NCI-H1930 (cell line): ENCODE results near the gene PAPSS2.
"Not testable (repeated sequence)": the region's sequence is repeated elsewhere in the genome, so short reads cannot be mapped to it uniquely, and the experiment has no call there.

Source experiments
- DNase-seq, 2 experiments: peaks; one replicate each; lab custom pipeline; 2025; lab: John Stamatoyannopoulos, UW

PAPSS2 gene

DNA sequence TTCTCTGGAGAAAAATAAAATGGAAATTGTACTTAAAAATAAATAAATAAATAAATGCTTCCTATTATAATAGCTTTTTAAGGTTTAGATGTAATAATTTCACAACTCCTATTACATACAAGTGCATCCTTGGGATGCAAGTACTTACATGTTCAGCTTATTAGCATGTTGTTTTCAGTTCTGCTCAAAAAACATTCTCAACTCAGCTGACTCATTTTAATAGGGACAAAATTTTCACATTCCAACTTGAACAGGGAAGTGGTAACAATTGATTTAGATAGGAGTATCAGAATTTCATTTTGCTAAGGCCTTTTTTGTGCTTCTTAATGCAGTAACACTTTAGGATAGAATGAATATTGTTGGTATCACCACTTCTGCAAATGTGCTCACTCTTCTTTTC, 16.7 kb upstream of the PAPSS2 start:
- no peak for DNase-seq

DNA sequence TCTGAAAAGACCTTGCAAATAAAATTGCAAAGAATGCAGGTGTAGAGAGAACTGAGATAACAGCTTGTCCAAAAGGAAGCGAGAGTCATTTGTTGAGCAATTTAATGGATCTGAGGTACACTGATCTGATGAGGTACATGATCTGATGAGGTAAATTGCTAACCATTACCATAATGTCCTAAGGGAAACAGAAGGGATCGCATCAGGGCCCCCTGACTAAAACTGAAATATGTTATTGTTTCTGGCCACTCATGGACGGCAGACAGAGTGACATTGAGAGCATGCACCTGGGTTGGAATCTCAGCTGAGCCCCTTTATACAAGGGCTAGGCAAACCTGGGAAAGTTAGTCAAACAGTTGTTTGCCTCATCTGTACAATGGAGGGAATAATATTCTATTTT, 15.8 kb upstream of the PAPSS2 start:
- DNase-seq: no peak

DNA sequence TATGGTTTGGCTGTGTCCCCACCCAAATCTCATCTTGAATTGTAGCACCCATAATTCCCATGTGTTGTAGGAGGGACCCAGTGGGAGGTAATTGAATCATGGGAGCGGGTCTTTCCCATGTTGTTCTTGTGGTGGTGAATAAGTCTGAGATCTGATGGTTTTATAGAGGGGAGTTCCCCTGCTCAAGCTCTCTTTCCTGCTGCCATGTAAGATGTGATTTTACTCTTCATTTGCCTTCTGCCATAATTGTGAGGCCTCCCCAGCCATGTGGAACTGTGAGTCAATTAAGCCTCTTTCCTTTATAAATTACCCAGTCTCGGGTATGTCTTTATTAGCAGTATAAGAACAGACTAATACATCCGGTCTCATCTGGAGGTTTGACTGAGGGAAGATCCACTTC, 15.2 kb upstream of the PAPSS2 start:
- DNase-seq: not testable (repeated sequence)

DNA sequence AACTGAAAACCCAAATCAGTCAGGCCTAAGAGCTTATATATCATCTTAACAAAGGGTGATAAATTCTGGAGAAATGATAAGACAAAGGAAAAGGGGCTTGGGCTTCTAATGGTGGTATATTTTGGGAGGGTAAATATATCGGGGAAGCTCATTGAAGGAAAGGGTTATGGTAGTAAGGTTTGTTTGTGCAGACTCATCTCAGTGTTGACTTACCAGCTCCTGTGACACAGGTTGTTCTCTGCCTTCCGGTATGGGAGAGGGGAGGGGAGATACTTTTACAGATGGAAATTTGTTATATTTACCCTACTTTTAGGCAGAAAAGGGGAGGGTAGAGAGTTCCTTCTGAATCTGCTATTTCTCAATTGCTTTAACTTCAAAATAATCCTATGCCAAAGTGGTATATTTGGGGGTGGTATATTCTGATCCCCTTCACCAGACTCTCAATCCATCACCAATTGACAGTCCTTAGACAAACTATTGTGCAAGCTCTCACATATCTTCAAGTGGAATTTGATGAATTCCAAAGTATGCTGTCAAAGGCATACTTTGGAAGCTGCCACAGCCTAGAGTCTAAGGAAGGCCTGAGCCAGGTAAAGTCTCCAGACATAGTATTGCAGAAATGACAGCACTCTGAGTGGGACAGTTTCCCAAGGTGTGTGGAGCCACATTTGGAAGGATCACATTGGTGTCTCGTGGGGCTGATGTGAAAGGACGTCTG, 13.3 kb upstream of the PAPSS2 start:
- DNase-seq: no peak

DNA sequence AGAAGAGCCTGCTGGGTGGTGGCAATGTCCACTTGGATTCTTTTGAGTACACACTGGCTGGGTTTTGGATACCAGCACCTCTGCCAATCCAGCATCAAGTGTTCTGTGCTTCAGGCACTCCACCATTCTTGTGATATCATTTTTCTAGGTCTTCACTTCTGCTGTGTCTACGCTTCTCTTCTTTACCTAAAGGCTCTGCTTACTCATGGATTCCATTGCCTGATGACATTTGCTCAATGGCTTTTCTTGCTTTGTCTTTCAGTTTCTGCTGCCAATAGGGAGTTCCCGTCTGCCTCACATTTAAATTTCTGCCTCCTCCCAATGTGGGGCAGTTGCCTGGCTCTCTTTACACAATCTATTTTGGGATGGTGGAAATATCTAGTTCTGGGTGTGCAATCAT, 12.7 kb upstream of the PAPSS2 start:
- no peak for DNase-seq

DNA sequence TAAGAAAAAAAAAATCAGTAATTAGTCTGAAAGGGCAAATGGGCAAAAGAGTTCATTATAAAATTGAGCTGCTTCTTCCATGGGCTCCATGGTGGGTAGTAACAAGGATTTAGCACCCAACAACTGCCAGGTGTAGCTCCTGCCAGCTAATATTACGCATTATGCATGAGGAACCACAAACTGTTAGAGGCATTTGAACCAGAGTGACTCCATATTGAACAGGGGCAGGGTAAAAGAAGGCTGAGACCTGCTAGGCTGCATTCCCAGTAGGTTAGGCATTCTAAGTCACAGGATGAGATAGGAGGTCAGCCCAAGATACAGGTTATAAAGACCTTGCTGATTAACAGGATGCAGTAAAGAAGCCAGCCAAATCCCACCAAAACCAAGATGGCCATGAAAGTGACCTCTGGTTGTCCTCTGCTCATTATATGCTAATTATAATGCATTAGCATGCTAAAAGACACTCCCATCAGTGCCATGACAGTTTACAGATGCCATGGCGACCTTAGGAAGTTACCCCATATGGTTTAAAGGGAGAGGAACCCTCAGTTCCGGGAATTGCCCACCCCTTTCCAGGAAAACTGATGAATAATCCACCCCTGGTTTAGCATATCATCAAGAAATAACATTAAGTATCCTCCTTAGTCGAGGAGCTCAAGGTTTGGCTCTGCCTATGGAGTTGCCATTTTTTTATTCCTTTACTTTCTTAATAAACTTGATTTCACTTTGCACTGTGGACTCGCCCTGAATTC, 8.7 kb upstream of the PAPSS2 start:
- DNase-seq: no peak

DNA sequence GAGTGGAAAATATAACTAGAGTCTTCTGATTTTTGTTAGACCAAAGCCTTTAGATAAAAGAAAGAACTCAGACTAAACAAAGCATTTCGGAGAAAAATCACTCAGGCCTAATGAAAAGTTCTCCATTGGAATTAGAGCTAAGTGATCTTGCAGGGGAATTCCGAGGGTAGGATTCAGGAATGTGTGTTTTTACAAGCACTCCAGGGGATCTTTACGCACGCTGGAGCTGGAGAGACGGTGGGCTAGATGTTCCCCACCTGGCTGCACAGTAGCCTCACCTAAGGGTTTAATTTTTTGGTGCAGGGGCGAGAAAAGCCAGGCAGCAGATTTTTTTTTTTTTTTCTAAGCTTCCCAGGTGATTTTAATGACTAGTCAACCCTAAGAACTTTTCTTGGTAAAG, 7.9 kb upstream of the PAPSS2 start:
- DNase-seq: no peak

DNA sequence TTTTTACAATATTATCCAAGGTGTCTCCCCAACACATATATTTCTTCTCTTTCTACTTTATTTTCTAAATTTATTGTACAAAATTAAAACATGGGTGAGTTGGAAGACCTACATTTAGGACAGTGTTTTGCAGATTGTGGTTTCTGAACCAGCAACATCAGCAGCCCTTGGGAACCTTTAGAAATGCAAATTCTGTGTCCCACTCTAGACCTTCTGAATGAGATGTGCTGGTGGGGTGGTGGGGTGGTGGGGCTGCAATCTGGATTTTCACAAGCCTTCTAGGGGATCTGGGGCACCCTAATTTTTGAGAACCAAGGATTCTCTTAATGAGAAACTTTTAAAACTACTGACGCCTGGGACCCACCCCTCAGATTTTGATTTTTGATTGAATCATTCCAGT, 7.4 kb upstream of the PAPSS2 start:
- DNase-seq: no peak

DNA sequence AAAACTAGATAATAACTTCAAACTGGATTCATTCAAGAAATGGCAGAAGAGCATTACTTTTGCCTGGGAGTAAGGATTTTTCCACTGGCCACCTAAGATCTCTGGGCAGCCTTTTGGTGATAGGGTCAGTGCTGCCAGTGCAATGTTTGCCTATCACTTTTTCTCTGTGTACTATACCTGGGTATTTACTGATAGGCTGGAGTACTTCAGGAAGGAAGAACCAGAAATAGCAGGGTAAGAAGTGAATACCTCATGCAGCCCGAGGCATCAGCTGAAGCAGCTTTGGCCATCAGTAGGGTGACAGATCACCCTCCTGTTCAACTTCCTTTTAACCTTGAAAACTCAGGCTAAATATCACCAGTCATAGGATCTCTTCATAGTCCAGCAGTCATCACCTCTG, 5.5 kb upstream of the PAPSS2 start:
- no peak for DNase-seq

DNA sequence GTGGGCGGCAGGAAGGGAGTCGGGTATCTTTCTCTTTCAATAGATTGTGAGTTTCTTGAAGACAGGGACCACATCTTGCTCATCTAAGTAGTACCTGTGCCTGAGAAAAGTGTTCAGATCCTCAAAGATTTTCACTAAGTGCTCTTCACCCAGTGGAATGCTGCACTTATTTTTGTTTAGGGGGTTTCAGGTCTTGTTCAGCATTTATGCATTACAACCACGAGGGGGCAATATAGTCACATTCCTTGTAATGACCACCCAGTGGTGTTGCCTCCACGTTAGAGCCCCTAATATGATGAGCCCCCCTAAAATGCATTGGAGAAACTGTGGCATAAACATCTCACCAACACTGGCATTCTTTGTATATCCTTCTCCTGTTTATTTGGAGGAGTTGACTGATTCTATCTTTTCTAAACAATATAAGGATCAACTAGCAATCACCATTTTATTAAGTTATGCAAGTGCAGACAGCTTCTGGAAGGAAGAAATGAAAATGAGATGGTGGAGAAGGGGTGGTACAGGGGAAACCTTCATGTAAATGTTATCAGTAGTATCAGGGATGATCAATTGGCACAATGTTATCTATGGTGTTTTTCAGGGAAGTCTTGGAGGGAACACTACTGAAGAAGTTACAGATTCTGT, 3.1 kb upstream of the PAPSS2 start:
- peak in 1 of 2 experiments; percentile 4 for DNase-seq

DNA sequence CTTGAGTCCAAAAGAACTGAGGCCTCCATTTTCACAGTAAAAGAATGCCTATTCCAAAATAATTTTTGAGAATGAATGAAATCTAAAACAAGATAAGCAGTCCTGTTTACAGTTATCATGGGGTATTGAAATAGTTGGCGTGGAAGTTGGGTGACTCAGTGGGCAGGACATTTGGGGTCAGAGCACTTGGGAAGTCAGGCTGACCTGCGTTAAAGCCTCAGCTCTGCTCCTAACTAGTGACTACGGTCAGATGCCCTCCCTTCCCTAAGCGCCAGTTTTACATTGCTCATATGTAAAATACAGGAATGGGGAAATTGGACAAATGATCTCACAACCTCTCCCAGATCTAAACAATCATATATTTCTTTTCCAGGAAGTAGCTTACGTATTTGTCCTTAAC, 2.3 kb upstream of the PAPSS2 start:
- DNase-seq: no peak

DNA sequence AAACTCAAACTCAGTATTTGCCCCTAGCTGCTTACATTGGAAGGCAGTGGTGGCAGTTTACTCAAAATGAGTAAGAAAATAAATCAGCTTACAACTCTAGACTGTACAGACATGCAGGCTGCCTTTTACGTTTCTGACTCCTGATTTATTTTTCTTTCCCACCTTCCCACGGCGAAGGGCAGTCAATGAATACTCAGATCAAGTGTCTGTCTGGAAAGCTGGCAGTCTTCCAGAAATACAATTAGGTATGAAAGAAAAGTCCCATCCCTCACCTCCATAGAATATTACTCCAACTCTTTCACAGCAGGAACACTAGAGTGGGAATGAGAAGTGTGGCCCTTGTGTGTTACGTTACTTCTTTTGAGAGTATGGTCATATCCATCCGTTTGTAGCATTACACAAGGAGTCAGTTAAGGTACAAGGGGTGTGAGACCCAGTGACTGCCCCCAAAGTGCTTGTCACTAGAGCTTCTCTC, 1.3 kb upstream of the PAPSS2 start:
- DNase-seq: no peak

DNA sequence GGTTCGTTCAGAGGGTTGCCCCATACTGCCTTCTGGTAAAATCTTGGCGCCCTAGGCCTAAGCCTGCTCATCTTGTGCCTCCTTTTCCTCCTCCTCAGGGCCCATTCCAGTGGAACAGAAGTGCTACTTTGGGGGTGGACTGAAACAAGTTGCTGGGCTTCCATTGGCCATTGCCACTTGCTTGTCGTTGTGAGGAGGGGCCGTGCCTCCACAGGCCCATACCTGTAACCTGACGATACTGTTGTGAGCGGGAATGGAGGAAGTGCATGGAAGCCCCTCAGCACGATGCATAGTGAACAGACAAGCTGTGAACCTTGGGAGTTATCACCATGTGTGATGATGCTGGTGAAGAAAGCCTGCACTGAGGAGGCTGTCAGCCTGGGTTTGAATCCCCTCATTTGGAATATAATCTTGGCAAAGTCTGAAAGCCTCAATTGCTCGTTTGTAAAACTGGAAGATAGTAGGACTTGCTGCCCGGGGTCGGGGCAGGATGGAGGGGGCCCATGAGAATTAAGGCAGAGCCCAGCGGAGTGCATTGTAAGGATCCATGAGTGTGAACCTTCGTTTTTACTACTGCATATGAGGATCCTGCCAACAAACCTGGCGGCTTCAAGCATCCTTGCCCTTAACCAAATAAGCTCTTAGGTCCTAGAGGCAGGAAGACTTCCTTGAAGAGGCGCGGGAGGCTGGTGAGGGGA, 671 bp upstream of the PAPSS2 start:
- no peak for DNase-seq

DNA sequence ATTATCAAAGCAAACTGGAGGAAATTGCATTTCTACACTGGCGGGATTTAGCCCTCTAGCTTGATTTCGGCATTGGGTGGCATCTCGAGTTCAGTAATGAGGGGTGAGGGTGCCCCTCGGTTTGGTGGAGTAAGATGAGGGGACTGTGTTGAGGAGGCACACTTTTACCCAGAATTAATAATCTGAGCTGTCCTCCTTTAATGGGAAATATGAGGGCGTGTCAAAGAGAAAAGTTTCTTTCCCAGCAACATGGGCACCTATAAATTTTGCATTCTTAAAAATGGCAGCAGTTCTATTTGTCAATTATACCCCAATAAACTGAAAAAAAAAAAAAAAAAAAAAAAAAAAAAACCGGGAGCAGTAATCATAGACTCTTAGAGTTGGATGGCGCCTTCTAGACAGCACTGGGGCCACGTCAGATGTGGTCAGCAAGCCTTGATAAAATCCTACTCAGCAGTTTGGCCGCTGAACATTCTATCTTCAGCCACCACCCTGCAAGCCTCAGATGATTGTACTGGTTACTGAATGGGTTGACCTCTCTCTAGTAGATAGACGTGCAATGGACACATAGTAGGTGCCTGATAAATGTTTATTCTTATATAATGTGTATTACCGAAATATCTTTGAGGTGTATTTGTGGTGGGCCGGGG, 931 bp downstream of the PAPSS2 start:
- DNase-seq: no peak

DNA sequence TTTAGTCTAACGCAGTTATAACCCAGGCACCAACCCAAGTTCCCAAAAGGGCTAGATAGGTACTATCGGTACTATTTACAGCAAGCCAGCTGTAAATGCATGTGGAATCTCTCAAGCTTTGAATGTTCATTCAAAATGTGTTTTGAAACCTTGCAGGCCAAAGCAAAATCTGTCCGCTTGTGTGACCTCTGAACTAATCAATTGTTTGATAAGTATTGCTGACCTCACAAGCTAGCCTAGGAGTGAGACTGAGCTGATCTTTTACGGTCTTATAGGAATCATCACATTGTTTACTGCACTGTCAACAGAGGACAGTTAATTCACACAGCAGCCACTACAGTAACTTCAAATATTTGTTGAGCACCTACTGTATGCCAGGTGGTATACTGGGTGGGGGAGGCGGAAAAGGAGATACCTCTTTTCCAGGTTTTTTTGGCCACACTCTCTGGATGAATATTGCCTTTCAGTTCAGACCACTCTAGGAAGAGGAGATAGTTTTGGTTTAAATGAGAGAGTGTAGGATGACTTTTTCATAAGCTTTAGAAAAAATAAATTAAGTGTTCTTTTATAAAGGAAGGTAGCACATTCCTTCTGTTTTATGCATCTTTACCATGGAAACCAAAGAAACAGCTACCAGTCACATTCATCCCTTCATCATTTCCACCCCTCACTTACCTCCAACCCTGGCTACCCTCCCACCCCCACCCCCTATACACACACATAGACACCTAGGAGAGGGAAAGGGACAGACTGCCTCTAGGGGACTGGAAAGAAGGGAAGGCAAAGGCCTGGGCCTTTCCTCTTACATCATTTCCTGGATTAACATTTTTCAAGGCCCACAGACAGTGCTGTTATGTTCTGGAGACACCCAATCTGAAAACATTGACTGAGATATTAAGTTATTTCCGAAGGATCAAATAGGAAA, 2.4 kb downstream of the PAPSS2 start:
- DNase-seq: no peak

DNA sequence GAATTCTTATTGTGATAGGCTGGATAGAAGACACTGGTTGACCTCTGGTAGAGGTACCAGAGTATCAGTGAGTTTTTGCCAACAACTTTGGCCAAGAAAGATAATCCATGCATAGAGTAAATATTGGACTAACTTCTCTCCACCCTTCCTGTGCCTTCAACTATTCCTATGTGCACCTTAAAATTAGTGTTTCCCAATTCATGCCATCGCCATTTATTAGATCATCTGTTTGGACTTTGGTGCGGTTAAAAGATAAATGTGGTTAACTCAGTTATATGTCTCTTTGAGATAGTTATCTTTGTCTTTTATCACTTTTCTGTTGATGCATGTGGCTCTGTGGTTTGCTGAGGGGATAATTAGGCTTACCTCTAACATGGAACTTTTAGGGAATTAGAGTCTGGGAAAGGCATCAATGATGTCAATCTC, 4.6 kb downstream of the PAPSS2 start:
- DNase-seq: no peak

DNA sequence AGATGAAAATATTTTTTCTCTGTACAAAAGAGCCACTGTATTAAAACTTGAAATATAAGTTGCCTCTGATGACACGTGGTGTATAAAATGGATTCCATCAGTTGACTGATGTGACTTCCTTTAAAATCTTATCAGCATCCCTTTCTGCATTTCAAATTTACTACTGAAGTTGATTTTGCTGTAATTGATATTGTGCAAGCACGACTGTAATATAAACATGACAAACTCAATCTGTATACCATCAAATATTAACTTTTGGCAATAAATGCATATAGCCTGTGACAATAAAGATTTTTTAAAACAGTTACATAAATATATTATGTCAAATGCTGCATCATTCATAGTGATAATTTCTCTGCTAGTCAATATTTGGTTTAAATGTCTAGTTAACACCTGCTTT, 7.8 kb downstream of the PAPSS2 start:
- no peak for DNase-seq

DNA sequence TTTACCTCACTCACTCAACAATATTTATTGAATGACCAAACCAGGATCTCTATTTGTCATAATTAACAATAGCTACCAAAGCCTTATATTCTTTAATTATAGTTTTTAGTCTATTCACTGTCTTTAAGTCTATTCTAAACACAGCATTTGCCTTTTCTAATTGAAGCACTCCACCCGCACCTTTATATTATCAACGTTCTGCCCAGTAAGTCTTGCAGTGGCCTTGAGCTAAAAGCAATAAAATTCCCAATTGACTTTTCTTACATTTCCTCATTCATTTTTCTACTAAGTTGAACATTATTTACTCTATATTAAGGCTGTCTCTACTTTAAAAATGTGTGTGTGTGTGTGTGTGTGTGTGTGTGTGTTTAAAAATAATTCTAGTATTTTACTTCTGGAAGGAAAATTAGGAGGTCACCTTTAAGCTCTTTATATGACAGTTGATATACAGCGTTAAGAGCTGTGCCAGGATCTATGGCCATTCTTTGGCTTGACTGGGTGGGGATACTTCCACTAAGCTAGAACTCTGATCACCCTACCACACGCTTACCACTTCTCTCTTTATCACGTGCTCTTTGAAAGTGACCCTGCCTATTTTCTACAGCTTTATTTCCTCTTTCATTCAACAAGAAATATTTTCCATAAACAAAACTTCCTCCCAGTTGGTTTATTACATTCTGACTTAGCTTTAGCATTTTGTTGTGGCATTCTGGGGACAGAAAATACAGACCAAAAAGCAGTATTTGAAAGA, 8.8 kb downstream of the PAPSS2 start:
- no peak for DNase-seq

DNA sequence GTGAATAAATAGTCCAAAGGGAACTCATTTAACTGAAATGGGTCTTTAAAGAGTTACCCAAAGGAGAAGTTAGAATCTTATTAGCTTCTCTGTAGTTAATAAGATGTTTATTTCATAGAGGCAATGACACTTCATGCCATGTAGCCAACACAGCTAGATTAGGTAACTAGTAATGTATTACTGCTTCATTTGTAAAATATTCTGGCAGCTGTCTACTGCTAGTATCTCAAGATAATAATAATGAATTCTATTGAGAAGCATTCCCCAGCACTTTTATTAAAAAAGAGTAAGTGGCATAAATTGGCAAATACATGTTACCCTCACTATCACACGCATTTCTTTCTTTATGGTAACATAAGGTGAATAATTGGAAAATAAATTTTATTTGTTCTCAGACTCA, 10.1 kb downstream of the PAPSS2 start:
- no peak for DNase-seq

DNA sequence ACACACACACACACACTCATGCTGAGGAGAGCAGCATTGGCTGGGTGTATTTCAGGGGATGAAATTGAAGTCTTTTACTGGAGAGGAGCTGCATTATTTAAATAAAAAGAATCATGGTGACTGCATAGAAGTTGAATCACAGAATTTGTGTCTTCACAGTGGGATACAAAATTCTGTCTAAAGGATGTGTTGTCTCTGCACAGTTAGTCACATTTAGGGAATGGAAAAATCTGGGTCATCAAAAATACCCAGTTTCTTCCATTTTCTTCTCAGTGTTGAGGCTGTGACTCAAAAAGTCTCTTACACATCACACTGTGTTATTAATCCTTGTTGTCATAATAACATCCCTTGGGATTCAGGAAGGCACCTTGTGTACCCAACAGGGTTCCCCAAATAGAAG, 10.9 kb downstream of the PAPSS2 start:
- DNase-seq: no peak
